Loucy (cell line): ENCODE results near the gene CXCL10.
"Not testable (repeated sequence)": the region's sequence is repeated elsewhere in the genome, so short reads cannot be mapped to it uniquely, and the experiment has no call there.

ENCODE experiments used
- EZH2phosphoT487 ChIP-seq: fragments of 200-600 bp; IDR thresholded peaks from 2 replicates; pipeline ENCODE4 v1.6.1; 2018; ENCODE audit warnings: antibody characterized with exemption, mild to moderate bottlenecking, moderate library complexity, borderline replicate concordance
- TF ChIP-seq, protein P1 (sequence below): fragments of 200-600 bp; sonication (generic); conservative IDR thresholded peaks from 2 replicates; pipeline ENCODE4 v1.5.1; 2014; ENCODE audit warnings: mild to moderate bottlenecking, antibody characterized with exemption, low read length

DNA sequence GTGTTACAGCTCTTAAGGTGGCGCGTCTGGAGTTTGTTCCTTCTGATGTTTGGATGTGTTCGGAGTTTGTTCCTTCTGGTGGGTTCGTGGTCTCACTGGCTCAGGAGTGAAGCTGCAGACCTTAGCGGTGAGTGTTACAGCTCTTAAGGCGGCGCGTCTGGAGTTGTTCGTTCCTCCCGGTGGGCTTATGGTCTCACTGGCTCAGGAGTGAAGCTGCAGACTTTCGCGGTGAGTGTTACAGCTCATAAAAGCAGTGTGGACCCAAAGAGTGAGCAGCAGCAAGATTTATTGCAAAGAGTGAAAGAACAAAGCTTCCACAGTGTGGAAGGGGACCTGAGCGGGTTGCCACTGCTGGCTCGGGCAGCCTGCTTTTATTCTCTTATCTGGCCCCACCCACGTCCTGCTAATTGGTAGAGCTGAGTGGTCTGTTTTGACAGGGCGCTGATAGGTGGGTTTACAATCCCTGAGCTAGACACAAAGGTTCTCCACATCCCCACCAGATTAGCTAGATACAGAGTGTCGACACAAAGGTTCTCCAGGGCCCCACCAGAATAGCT lies 26.6 kb upstream of the CXCL10 start:
- TF ChIP-seq, protein P1, sequence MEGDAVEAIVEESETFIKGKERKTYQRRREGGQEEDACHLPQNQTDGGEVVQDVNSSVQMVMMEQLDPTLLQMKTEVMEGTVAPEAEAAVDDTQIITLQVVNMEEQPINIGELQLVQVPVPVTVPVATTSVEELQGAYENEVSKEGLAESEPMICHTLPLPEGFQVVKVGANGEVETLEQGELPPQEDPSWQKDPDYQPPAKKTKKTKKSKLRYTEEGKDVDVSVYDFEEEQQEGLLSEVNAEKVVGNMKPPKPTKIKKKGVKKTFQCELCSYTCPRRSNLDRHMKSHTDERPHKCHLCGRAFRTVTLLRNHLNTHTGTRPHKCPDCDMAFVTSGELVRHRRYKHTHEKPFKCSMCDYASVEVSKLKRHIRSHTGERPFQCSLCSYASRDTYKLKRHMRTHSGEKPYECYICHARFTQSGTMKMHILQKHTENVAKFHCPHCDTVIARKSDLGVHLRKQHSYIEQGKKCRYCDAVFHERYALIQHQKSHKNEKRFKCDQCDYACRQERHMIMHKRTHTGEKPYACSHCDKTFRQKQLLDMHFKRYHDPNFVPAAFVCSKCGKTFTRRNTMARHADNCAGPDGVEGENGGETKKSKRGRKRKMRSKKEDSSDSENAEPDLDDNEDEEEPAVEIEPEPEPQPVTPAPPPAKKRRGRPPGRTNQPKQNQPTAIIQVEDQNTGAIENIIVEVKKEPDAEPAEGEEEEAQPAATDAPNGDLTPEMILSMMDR = not testable (repeated sequence)
- not testable (repeated sequence) for TF ChIP-seq EZH2phosphoT487
